Activated naive CD8-positive, alpha-beta T cell treated with anti-CD3 and anti-CD28 coated beads, Interleukin-2, amount 50 U/mL, for 24 hours (primary cell): ENCODE measurements around the gene TIGIT.

Experiments used
- ATAC-seq: fragments of 150-1000 bp; cut with Tn5 transposase; one replicate; pipeline ENCODE4 v1.10.0; 2021
- DNase-seq: peaks from one replicate; pipeline ENCODE4 v3.0.0; 2021
- H3K27ac Mint-ChIP-seq: one replicate; pipeline ENCODE4 v1.8.0; 2021; ENCODE audit warnings: mild to moderate bottlenecking, mixed read lengths
- H3K27me3 Mint-ChIP-seq: one replicate; pipeline ENCODE4 v1.8.0; 2021; ENCODE audit warnings: mixed read lengths
- H3K36me3 Mint-ChIP-seq: one replicate; pipeline ENCODE4 v1.8.0; 2021; ENCODE audit warnings: low read depth, mixed read lengths
- H3K4me1 Mint-ChIP-seq: one replicate; pipeline ENCODE4 v1.8.0; 2021; ENCODE audit warnings: mixed read lengths
- H3K4me3 Mint-ChIP-seq: one replicate; pipeline ENCODE4 v1.8.0; 2021; ENCODE audit warnings: mild to moderate bottlenecking, moderate library complexity, mixed read lengths
- H3K9me3 Mint-ChIP-seq: one replicate; pipeline ENCODE4 v1.8.0; 2021; ENCODE audit warnings: mixed read lengths

Gene TIGIT

DNA sequence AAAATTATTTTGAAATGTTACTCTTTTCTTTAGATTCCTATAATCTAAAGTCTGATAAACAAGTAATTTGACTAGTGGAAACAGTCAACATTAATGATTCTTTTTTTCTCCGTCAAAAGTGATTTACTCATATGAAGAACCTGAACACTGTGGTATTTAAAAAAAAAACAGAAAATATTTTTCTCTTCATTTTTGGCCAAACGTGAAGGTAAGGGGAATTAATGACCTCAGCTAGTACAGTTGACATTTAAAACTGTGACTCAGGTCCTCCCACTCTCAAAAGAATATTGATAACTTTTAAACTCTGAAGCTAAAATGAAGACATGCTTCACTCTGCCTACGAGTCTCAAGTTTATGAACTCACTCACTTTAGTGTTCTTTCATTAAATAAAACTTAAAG, 34.5 kb downstream of the TIGIT start:
- Mint-ChIP-seq H3K27ac (peak overlapping the region; percentile 99), H3K36me3 (peaks cover 32% of the 10 kb centered on the region), H3K27me3 (no peaks in the 10 kb centered on the region), H3K4me3 (peak overlapping the region; percentile 69), H3K9me3 (peaks cover 11% of the 10 kb centered on the region), H3K4me1 (peaks cover 96% of the 10 kb centered on the region)
- no peak for DNase-seq
- ATAC-seq, result peak; percentile 29

DNA sequence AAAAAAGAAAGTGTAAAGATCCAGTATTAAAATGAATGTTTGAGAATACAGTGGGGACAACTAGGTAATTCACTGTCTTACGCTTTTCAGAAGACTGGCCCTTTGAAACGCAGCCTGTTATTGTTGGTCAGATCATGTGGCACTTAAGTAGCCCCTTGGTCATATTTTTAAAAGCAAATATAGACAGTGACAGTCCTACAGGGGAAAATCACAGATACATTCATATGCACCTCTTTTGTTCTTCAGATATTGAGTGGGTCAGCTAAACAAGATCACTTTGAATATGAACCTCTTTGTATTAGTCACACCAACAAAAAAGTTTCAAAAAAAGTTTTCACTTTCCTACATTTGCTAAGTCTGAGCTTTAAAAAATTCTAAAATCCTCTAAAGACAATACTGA, 36.0 kb downstream of the TIGIT start:
- ATAC-seq (peak; percentile 21), DNase-seq (no peak)
- Mint-ChIP-seq H3K36me3 (peaks cover 32% of the 10 kb centered on the region), H3K4me3 (peak overlapping the region; percentile 39), H3K27ac (peak overlapping the region; percentile 99), H3K4me1 (peaks cover 96% of the 10 kb centered on the region), H3K27me3 (no peaks in the 10 kb centered on the region), H3K9me3 (peaks cover 11% of the 10 kb centered on the region)

DNA sequence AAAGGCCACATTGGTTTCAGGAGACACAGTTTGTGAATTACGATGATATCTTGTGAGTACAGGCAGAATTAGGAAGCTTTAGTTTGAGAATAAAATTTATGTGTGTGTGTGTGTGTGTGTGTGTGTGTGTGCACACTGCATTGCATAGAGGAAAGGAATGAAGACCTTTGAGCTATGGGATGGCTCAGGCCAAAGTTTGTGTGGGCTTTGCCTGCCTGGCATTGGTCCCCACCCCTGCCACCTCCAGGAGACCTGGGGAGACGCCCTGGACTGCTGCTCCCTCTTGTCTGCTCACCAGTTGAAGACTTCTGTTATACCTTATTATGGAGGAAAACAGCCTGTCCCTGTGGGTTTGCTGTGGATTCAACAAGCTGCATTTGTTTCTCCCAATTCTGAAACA, 37.2 kb downstream of the TIGIT start:
- Mint-ChIP-seq H3K4me3 (no peak overlapping the region), H3K36me3 (peaks cover 34% of the 10 kb centered on the region), H3K27ac (peak overlapping the region; percentile 93), H3K9me3 (peaks cover 11% of the 10 kb centered on the region), H3K4me1 (peaks cover 95% of the 10 kb centered on the region), H3K27me3 (no peaks in the 10 kb centered on the region)
- no peak for DNase-seq
- no peak for ATAC-seq

DNA sequence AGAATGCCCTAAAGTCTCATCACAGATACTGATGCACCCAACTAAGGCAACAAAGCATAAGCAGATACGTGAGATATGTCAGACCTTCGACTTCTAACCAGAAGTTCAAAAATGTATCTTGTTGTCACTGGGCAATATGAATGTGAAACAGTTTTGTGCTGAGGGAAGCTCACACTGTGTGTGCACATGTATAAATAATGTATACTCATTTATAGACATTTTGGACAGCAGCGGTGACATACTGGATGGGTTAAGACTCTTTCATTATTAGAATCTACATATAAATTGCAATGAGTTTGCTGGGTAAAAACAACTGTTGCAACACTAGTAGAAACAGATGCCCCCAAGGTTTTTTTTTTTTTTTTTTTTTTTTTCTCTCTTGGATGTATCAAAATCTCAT, 37.9 kb downstream of the TIGIT start:
- H3K9me3 Mint-ChIP-seq, result peaks cover 11% of the 10 kb centered on the region
- DNase-seq (no peak), ATAC-seq (no peak)
- H3K27me3 Mint-ChIP-seq, result no peaks in the 10 kb centered on the region
- peak overlapping the region; percentile 93 for H3K27ac Mint-ChIP-seq
- peak overlapping the region; percentile 38 for H3K4me3 Mint-ChIP-seq
- H3K4me1 Mint-ChIP-seq, result peaks cover 95% of the 10 kb centered on the region
- peaks cover 34% of the 10 kb centered on the region for H3K36me3 Mint-ChIP-seq

DNA sequence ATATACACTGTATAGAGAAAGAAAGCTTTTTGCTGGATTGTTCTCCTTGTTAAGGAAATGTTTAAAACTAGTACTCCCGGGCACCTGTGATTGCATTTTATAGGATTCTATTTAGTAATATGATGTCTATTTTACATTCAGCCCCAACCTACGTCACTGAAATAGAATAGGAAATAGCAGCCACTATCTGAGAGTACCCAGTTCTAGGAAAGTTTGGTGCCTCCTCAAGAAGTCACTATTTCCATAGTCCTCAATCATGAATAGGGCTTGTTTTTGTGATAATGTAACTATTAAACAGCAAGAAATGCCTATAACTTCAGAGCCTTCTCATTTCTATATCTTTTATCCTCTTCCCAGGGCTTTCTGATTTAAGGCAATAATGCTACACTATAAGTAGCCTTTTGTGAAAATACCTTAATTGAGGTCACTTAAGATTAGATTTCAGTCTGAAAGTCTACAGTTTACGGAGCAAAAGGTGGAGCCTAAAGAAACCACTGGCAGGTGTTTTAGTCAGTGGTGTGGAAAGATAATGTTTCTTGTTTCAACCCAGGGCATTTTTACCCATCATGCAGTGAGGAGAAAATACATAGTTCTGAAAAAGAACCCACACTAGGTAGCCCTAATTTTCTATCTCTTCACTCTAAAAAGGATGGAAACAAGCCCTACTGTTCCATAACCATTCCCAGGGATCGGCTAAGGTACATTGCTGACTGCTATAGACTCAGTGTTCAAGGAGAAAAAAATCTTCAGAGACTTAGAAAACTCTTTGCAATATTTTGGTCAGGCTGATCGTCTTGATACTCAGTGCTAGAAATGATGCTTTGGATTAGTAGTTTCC, 38.7 kb downstream of the TIGIT start:
- Mint-ChIP-seq H3K4me3 (peak overlapping the region; percentile 38), H3K4me1 (peaks cover 91% of the 10 kb centered on the region), H3K36me3 (peaks cover 34% of the 10 kb centered on the region), H3K9me3 (peaks cover 11% of the 10 kb centered on the region), H3K27ac (peak overlapping the region; percentile 93), H3K27me3 (no peaks in the 10 kb centered on the region)
- no peak for DNase-seq
- ATAC-seq, result peak; percentile 65

DNA sequence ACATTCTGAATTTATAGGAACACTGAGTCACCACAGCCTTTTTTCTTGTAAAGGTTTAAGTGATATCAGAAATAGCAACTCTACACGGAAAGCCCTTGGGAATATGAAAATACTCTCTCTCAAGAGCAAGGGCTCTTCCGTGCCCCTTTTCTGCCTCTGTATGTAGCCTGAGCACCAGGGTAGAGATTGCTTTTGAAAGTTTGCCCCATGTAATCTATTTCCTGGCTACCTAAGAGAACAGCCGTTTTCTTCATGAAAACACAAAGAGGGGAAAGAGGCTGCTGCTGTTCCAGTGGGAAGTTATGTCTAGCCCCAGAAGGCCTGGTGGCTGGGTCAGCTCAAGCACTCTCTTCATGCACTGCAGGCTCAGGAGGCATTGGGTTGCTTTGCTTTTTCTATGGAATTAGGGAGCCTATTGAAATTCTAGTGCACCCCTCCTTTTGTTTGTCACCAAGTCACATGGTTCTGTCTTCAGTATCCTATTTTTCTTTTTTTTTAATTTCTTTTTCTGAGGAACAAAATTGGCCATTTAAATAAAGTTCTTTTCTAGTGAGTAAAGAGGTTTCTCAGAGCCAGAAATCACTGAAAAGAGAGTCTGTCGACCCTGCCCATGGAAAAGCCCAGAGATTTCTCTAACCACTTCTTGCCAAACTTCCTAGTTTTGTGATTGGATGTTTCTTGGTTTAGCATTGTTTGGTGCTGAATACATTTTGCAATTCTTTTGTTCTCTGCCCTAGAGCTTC, 39.5 kb downstream of the TIGIT start:
- peaks cover 11% of the 10 kb centered on the region for H3K9me3 Mint-ChIP-seq
- no peaks in the 10 kb centered on the region for H3K27me3 Mint-ChIP-seq
- DNase-seq (no peak), ATAC-seq (peak; percentile 25)
- H3K4me1 Mint-ChIP-seq, result peaks cover 89% of the 10 kb centered on the region
- peaks cover 34% of the 10 kb centered on the region for H3K36me3 Mint-ChIP-seq
- peak overlapping the region; percentile 93 for H3K27ac Mint-ChIP-seq
- no peak overlapping the region for H3K4me3 Mint-ChIP-seq

DNA sequence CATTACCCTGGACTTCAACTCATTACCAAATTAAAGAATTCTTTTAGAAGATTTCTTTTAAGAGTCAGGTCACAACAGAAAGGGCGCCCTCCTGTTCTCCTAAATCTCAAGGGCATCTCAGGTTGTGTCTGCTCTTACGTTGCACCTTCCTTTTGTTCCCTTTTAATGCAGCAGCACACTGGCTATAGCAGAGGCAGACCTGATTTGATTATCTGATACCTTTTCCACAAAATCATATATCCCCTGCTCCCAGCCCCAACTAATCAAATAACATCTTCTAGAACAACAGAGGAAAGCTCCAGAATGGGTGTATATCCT, 40.1 kb downstream of the TIGIT start:
- DNase-seq, result no peak
- Mint-ChIP-seq H3K4me3 (no peak overlapping the region), H3K27me3 (no peaks in the 10 kb centered on the region), H3K27ac (peak overlapping the region; percentile 93), H3K9me3 (peaks cover 11% of the 10 kb centered on the region), H3K36me3 (peaks cover 30% of the 10 kb centered on the region), H3K4me1 (peaks cover 86% of the 10 kb centered on the region)
- ATAC-seq, result no peak

DNA sequence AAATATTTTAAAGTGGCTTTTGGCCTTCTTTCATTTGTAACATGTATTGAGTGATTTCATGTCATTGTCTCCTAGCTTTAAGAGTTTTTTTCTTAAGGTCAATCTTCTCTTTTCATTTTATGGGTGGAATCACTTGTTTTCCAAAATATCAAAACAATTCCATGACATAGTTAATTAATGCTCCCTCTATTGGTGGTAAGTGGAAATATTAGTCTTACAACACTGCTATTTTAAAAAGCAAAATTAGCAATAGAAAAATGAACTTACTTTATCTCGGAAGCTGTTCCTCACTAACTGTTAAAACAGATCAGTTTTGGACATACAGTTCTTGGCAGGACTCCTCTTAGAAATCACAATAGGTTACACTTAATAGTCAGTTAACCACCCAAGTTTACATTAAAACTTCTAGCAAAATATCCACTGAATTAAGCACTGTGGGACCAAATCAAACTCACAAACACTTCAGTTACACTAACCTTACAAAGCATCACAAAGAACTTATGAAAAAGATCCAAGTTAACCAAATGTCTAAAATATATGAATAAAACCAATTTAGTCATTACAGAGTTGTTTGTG, 42.4 kb downstream of the TIGIT start:
- no peaks in the 10 kb centered on the region for H3K27me3 Mint-ChIP-seq
- H3K4me1 Mint-ChIP-seq, result peaks cover 64% of the 10 kb centered on the region
- peaks cover 8% of the 10 kb centered on the region for H3K9me3 Mint-ChIP-seq
- peak overlapping the region; percentile 72 for H3K27ac Mint-ChIP-seq
- ATAC-seq, result no peak
- peaks cover 13% of the 10 kb centered on the region for H3K36me3 Mint-ChIP-seq
- no peak for DNase-seq
- H3K4me3 Mint-ChIP-seq, result no peak overlapping the region

DNA sequence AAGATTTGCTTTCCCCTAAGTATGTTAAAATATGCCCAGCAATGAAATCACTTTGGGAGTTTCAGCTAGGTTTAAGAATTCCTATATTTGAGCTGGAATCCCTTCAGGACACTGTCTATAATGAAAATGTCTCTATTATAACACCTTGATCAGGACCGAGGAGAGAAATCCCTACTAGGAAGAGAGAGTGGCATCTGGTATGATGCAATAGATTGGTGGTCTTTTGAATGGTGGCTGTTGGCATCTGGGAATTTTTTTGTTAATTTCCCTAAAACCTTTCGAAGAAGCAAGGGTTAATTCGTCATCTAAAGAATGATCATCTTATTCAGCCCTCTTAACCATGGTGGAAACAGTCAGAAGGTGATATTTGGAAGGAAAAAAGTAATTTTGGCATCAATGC, 43.0 kb downstream of the TIGIT start:
- DNase-seq, result no peak
- peak overlapping the region; percentile 54 for H3K27ac Mint-ChIP-seq
- no peak overlapping the region for H3K4me3 Mint-ChIP-seq
- peaks cover 58% of the 10 kb centered on the region for H3K4me1 Mint-ChIP-seq
- peaks cover 4% of the 10 kb centered on the region for H3K9me3 Mint-ChIP-seq
- no peaks in the 10 kb centered on the region for H3K27me3 Mint-ChIP-seq
- ATAC-seq, result no peak
- H3K36me3 Mint-ChIP-seq, result peaks cover 7% of the 10 kb centered on the region

DNA sequence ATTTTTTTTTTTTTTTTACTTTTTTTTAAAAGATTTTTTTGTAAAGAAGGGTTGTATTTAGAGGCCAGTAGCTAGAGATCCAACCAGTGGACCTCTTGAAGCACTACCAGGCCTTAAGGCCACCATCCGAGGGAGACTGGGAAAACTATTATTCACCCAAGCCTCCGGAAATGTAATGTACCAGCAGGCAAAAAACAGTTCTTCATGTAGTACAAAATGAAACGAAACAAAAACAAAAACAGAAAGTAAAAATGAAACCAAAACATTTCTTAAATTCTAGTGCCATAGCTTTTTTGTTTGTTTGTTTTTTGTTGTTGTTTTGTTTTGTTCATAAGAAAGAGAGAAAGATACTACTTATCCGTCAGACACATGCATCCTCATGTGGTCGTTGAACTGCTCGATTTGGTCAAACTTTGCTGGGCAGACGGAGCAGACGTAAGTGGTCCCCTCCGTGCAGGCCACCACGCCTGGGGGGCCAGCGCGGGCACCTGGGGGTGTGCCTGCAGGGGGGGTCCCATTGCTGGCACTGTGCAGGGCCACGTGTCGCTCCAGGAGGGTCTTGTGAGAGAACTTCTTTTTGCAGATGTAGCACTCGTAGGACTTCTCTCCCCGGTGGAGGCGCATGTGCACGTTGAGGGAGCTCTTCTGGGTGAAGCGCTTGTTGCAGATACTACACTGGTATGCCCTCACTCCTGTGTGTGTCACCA, 45.0 kb downstream of the TIGIT start:
- H3K9me3 Mint-ChIP-seq, result no peaks in the 10 kb centered on the region
- H3K4me3 Mint-ChIP-seq, result no peak overlapping the region
- DNase-seq (no peak), ATAC-seq (no peak)
- H3K27ac Mint-ChIP-seq, result peak overlapping the region; percentile 45
- H3K4me1 Mint-ChIP-seq, result peaks cover 38% of the 10 kb centered on the region
- H3K36me3 Mint-ChIP-seq, result peaks cover 2% of the 10 kb centered on the region
- H3K27me3 Mint-ChIP-seq, result no peaks in the 10 kb centered on the region

DNA sequence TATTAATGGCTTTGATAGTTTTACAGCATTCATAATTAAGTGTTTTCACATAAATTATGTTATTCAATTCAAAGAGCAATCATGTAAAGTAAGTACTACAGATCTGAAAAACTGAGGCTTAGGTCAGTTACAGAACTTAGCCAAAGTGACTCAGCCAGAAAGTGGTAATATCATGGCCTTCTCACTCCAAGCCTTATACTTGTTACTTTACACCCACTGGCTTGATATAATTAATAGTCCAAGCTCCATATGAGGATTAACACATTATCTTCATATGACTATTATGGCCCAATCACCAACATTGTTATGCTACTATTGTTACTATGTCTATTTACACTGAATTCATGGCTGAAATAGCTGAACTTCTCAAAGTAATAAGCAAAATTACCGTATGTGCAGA, 50.7 kb downstream of the TIGIT start:
- Mint-ChIP-seq H3K4me1 (peaks cover 12% of the 10 kb centered on the region), H3K4me3 (no peak overlapping the region), H3K27ac (no peak overlapping the region), H3K27me3 (no peaks in the 10 kb centered on the region), H3K36me3 (peaks cover 3% of the 10 kb centered on the region), H3K9me3 (no peaks in the 10 kb centered on the region)
- DNase-seq (no peak), ATAC-seq (no peak)

DNA sequence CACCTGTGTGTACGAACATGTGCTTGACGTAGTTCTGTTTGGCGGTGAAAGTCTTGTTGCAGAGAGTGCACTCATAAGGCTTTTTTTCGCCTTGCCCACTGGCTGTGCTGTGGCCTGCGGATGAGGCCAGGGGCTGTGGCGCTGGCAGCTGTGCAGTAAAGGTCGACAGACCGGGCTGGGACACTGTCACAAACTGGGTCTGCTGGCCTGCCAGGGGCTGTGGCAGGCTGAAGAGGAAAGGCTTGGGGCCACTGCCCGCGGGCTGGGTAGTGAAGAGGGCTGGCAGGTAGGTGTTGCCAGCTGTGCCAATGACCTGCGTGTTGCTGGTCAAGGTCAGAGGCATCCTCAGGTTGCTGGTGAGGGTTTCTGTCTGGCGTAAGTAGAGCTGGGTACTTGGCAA, 56.4 kb downstream of the TIGIT start:
- H3K36me3 Mint-ChIP-seq, result peaks cover 11% of the 10 kb centered on the region
- H3K9me3 Mint-ChIP-seq, result no peaks in the 10 kb centered on the region
- H3K4me3 Mint-ChIP-seq, result no peak overlapping the region
- no peaks in the 10 kb centered on the region for H3K27me3 Mint-ChIP-seq
- peaks cover 6% of the 10 kb centered on the region for H3K4me1 Mint-ChIP-seq
- no peak overlapping the region for H3K27ac Mint-ChIP-seq
- DNase-seq (no peak), ATAC-seq (no peak)

DNA sequence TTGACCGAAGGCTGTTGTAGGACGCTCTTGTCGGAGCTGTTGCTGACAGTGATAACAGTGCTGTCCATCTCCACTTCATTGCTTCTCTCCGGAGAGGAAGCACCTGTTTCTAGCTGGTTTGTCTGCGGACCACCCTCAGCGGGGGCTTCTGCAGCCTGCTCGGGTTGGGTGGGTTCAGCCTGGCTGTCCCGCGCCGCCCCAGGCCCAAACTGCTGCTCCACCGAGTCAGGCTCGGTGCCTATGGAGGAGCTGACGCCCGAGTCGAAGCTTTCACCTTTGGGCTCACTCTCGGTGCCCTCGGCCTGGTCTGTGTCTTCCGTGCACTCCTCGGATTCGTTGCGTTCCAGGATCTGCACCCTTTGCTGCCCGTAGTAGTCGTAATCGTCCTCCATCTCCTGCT, 56.9 kb downstream of the TIGIT start:
- Mint-ChIP-seq H3K4me3 (no peak overlapping the region), H3K36me3 (peaks cover 11% of the 10 kb centered on the region), H3K27me3 (no peaks in the 10 kb centered on the region), H3K9me3 (no peaks in the 10 kb centered on the region), H3K27ac (no peak overlapping the region), H3K4me1 (peaks cover 5% of the 10 kb centered on the region)
- DNase-seq, result no peak
- ATAC-seq, result no peak

DNA sequence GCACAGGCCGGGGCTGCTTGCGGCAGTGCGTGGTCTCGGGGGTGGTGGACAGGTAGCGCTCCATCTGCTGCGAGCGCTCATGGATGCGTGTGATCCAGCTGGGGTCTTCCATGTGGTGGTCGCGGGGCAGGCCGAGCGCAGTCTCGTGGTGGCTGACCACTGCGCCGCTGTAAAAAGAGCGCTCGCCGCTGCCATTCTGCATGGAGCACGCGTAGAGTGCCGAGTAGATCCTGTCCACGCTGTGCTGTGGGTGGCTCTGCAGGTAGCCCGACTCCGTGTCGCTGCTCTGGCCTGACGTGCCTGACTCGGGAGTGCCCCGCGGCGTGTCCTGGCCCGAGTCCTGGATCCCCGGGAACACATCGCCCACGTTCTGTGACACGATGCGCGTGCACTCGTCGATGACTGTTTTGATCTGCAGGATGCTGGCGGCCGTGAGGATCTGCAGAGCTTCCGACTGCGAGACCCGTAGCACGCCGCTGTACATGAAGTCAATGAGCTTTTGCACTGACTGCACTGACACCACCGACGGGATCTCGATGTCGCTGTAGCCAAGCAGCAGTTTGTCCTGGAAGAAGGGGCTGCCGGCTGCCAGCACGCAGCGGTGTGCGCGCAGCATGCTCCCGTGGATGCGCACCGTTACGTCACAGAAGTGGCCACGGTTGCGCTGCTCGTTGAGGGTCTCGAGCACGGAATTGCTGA, 57.4 kb downstream of the TIGIT start:
- no peaks in the 10 kb centered on the region for H3K27me3 Mint-ChIP-seq
- H3K27ac Mint-ChIP-seq, result no peak overlapping the region
- ATAC-seq (no peak), DNase-seq (no peak)
- peaks cover 9% of the 10 kb centered on the region for H3K36me3 Mint-ChIP-seq
- H3K4me1 Mint-ChIP-seq, result peaks cover under 1% of the 10 kb centered on the region
- H3K4me3 Mint-ChIP-seq, result no peak overlapping the region
- no peaks in the 10 kb centered on the region for H3K9me3 Mint-ChIP-seq
